MCF 10A (cell line): ENCODE results near the gene OR51L1. TPM values are rescaled to one million over a fixed set of nuclear protein-coding genes. Genes with fewer than 3 reads are reported as not detected.

Experiments used
- BruUV-seq: library from RNA; stranded (reverse); fragments of 400-500 nt; replicated peaks from 2 replicates; lab custom pipeline; 2021; lab: Mats Ljungman, UMichigan
- CTCF ChIA-PET: fragments of 300-600 bp; sonication (Branson Sonifier 250); formaldehyde crosslinking; extraction: SDS; loops from one replicate; lab custom pipeline; 2021; ENCODE audit warnings: antibody characterized with exemption, inconsistent platforms; lab: Yijun Ruan, JAX
- POLR2A ChIA-PET: fragments of 300-600, 350-650 bp; sonication (Branson Sonifier 250); formaldehyde crosslinking; extraction: SDS; loops from one replicate; lab custom pipeline; 2020; ENCODE audit warnings: antibody characterized with exemption, inconsistent platforms; lab: Yijun Ruan, JAX
- DNase-seq: peaks from one replicate; pipeline ENCODE4 v3.0.0-alpha.2; 2018; ENCODE audit not compliant: unreplicated experiment
- H3K27ac Mint-ChIP-seq: one replicate; pipeline ENCODE4 v1.8.0; 2022; ENCODE audit warnings: mild to moderate bottlenecking, low read depth, mixed read lengths; ENCODE audit not compliant: unreplicated experiment
- H3K27me3 Mint-ChIP-seq: one replicate; pipeline ENCODE4 v1.8.0; 2022; ENCODE audit warnings: mixed read lengths; ENCODE audit not compliant: insufficient read depth, unreplicated experiment
- H3K36me3 Mint-ChIP-seq: one replicate; pipeline ENCODE4 v1.8.0; 2022; ENCODE audit warnings: mild to moderate bottlenecking, moderate library complexity, mixed read lengths; ENCODE audit not compliant: insufficient read depth, unreplicated experiment
- H3K4me1 Mint-ChIP-seq: one replicate; pipeline ENCODE4 v1.8.0; 2022; ENCODE audit warnings: mixed read lengths; ENCODE audit not compliant: insufficient read depth, unreplicated experiment
- H3K4me3 Mint-ChIP-seq: one replicate; pipeline ENCODE4 v1.8.0; 2022; ENCODE audit warnings: mild to moderate bottlenecking, moderate library complexity, mixed read lengths; ENCODE audit not compliant: unreplicated experiment
- H3K9me3 Mint-ChIP-seq: one replicate; pipeline ENCODE4 v1.8.0; 2022; ENCODE audit warnings: mixed read lengths; ENCODE audit not compliant: unreplicated experiment
- CTCF ChIP-seq: fragments of 200-600 bp; IDR thresholded peaks from one replicate; pipeline ENCODE4 v1.8.0; 2022; ENCODE audit warnings: antibody characterized with exemption, mild to moderate bottlenecking; ENCODE audit not compliant: unreplicated experiment
- intact Hi-C: fragments of 100-400 bp; cut with micrococcal nuclease; formaldehyde crosslinking; loops from 2 replicates; pipeline ENCODE4 v1.14.1; 2022
- total RNA-seq: library from RNA; stranded (reverse); gene quantifications from 2 replicates; pipeline ENCODE4 v1.2.3, GENCODE V29; 2022

Gene OR51L1
- total RNA-seq, 1 experiment from 2014 or later = not detected

GRCh38 chr11:5036669-5037068 lies 42.0 kb downstream of the OR51L1 start:
- no peak for TF ChIP-seq CTCF
- Mint-ChIP-seq H3K27me3 (peaks cover 20% of the 10 kb centered on the region), H3K4me3 (no peak overlapping the region), H3K27ac (no peak overlapping the region), H3K36me3 (no peaks in the 10 kb centered on the region), H3K9me3 (no peaks in the 10 kb centered on the region), H3K4me1 (no peaks in the 10 kb centered on the region)
- DNase-seq = no peak
- CTCF ChIA-PET = no interaction called here
- no TSS peak for BruUV-seq
- POLR2A ChIA-PET = no interaction called here
- intact Hi-C loops = loop anchor here (10.0 kb wide), 1 partner anchor 58 kb away; no protein-coding TSS in a partner anchor

- Mint-ChIP-seq H3K4me1 (peaks cover 5% of the 10 kb centered on the region), H3K27me3 (peaks cover 20% of the 10 kb centered on the region), H3K27ac (no peak overlapping the region), H3K4me3 (no peak overlapping the region), H3K9me3 (no peaks in the 10 kb centered on the region), H3K36me3 (no peaks in the 10 kb centered on the region)
- intact Hi-C loops = loop anchor here (10.0 kb wide), 1 partner anchor 57 kb away; no protein-coding TSS in a partner anchor
- TF ChIP-seq CTCF = no peak
- POLR2A ChIA-PET = interaction anchor here (0.7 to 0.8 kb wide), 2 partner anchors 111 to 458 kb away, joined by 5 to 6 read pairs; no protein-coding TSS in a partner anchor
- no TSS peak for BruUV-seq
- no peak for DNase-seq
- CTCF ChIA-PET = interaction anchor here (1.2 kb wide), 1 partner anchor 34 kb away, joined by 4 read pairs; no protein-coding TSS in a partner anchor
These were observed 43.3 kb downstream of the OR51L1 start for GRCh38 chr11:5037926-5038325.

- BruUV-seq = no TSS peak
- Mint-ChIP-seq H3K27ac (no peak overlapping the region), H3K36me3 (no peaks in the 10 kb centered on the region), H3K4me1 (peaks cover 5% of the 10 kb centered on the region), H3K9me3 (no peaks in the 10 kb centered on the region), H3K27me3 (peaks cover 20% of the 10 kb centered on the region), H3K4me3 (no peak overlapping the region)
- POLR2A ChIA-PET = interaction anchor here (0.7 to 0.8 kb wide), 2 partner anchors 111 to 458 kb away, joined by 5 to 6 read pairs; no protein-coding TSS in a partner anchor
- CTCF ChIA-PET = interaction anchor here (0.7 to 1.2 kb wide), 2 partner anchors 8 to 34 kb away, joined by 4 read pairs; no protein-coding TSS in a partner anchor
- intact Hi-C loops = loop anchor here (10.0 kb wide), 1 partner anchor 56 kb away; no protein-coding TSS in a partner anchor
- TF ChIP-seq CTCF = no peak
- no peak for DNase-seq
These were observed 43.7 kb downstream of the OR51L1 start for GRCh38 chr11:5038341-5038740.

GRCh38 chr11:5040876-5041275 lies 46.2 kb downstream of the OR51L1 start:
- H3K4me1 Mint-ChIP-seq = peaks cover 5% of the 10 kb centered on the region
- peaks cover 21% of the 10 kb centered on the region for H3K27me3 Mint-ChIP-seq
- DNase-seq = no peak
- no peak overlapping the region for H3K27ac Mint-ChIP-seq
- ChIA-PET CTCF (interaction anchor here (0.8 to 1.2 kb wide), 2 partner anchors 84 to 414 kb away, joined by 3 to 4 read pairs; no protein-coding TSS in a partner anchor), POLR2A (no interaction called here)
- no peaks in the 10 kb centered on the region for H3K9me3 Mint-ChIP-seq
- no peak for TF ChIP-seq CTCF
- BruUV-seq = no TSS peak
- no peaks in the 10 kb centered on the region for H3K36me3 Mint-ChIP-seq
- intact Hi-C loops = no loop called here
- H3K4me3 Mint-ChIP-seq = no peak overlapping the region
